GM11168 (cell line): ENCODE results near the gene ZBTB9.

Experiments used
- in situ Hi-C: fragments of 300-500 bp; cut with MboI; formaldehyde crosslinking; loops from one replicate; pipeline ENCODE4 v1.12.0; 2022; ENCODE audit warnings: low sequenced_read_pairs; ENCODE audit not compliant: unreplicated experiment

Gene ZBTB9

GRCh38 chr6:33505548-33506370 lies 51.4 kb downstream of the ZBTB9 start:
- in situ Hi-C loops: no loop called here
